ENCODE measurements around the gene SLC35B3.
"Not testable (repeated sequence)": the region's sequence is repeated elsewhere in the genome, so short reads cannot be mapped to it uniquely, and the experiment has no call there.

Gene SLC35B3

GRCh38 chr6:8414844-8415243, 20.5 kb downstream of the SLC35B3 start:
- ATAC-seq, result no peak
- TF ChIP-seq ZFP3 (CRISPR knock-in tag; IDR thresholded peaks at IDR 0.05) (no peak), PPARA (CRISPR knock-in tag; IDR thresholded peaks at IDR 0.05; ENCODE audit: borderline replicate concordance) (no peak), CREB5 (CRISPR knock-in tag; IDR thresholded peaks at IDR 0.05; ENCODE audit: low read depth) (no peak), TSHZ2 (CRISPR knock-in tag; IDR thresholded peaks at IDR 0.05) (no peak), ZC3H10 (CRISPR knock-in tag; IDR thresholded peaks at IDR 0.05) (no peak), ZFP30 (CRISPR knock-in tag; IDR thresholded peaks at IDR 0.05) (no peak), BACH2 (CRISPR knock-in tag; IDR thresholded peaks at IDR 0.05; ENCODE audit: borderline replicate concordance) (no peak), ZNF70 (CRISPR knock-in tag; IDR thresholded peaks at IDR 0.05) (no peak), ISL1 (CRISPR knock-in tag; IDR thresholded peaks at IDR 0.05) (no peak), OSR1 (CRISPR knock-in tag; IDR thresholded peaks at IDR 0.05) (no peak), RARB (CRISPR knock-in tag; IDR thresholded peaks at IDR 0.05) (no peak), CSRNP3 (CRISPR knock-in tag; IDR thresholded peaks at IDR 0.05) (no peak), ARNTL (CRISPR knock-in tag; IDR thresholded peaks at IDR 0.05; ENCODE audit: borderline replicate concordance, low read depth) (no peak), SNAI2 (CRISPR knock-in tag; IDR thresholded peaks at IDR 0.05) (no peak), TCF4 (CRISPR knock-in tag; IDR thresholded peaks at IDR 0.05; ENCODE audit: borderline replicate concordance) (no peak), TOX (CRISPR knock-in tag; IDR thresholded peaks at IDR 0.05; ENCODE audit: borderline replicate concordance) (no peak), GLIS3 (CRISPR knock-in tag; IDR thresholded peaks at IDR 0.05) (no peak), ZNF8 (CRISPR knock-in tag; IDR thresholded peaks at IDR 0.05) (no peak), ESRRG (CRISPR knock-in tag; IDR thresholded peaks at IDR 0.05) (no peak), CSDC2 (CRISPR knock-in tag; IDR thresholded peaks at IDR 0.05) (no peak)

- not testable (repeated sequence) for ATAC-seq
Observed at GRCh38 chr6:8405946-8406345, 29.4 kb downstream of the SLC35B3 start.

- no peak for TF ChIP-seq ZNF8 (CRISPR knock-in tag; IDR thresholded peaks at IDR 0.05)
- no peak for TF ChIP-seq TOX (CRISPR knock-in tag; IDR thresholded peaks at IDR 0.05; ENCODE audit: borderline replicate concordance)
- TF ChIP-seq ZNF70 (CRISPR knock-in tag; IDR thresholded peaks at IDR 0.05), result no peak
- TF ChIP-seq ZC3H10 (CRISPR knock-in tag; IDR thresholded peaks at IDR 0.05), result no peak
- no peak for TF ChIP-seq RARB (CRISPR knock-in tag; IDR thresholded peaks at IDR 0.05)
- TF ChIP-seq ARNTL (CRISPR knock-in tag; IDR thresholded peaks at IDR 0.05; ENCODE audit: borderline replicate concordance, low read depth), result no peak
- no peak for TF ChIP-seq ISL1 (CRISPR knock-in tag; IDR thresholded peaks at IDR 0.05)
- TF ChIP-seq CSRNP3 (CRISPR knock-in tag; IDR thresholded peaks at IDR 0.05), result no peak
- no peak for TF ChIP-seq CSDC2 (CRISPR knock-in tag; IDR thresholded peaks at IDR 0.05)
- ATAC-seq, result no peak
Observed at GRCh38 chr6:8402546-8402945, 32.8 kb downstream of the SLC35B3 start.

- ATAC-seq, result no peak
- TF ChIP-seq PATZ1 (CRISPR knock-in tag; IDR thresholded peaks at IDR 0.05; ENCODE audit: borderline replicate concordance), result no peak
Observed at GRCh38 chr6:8400663-8401062, 34.7 kb downstream of the SLC35B3 start.
